HG03095 (cell line): ENCODE data around the gene PLXNA1.

Source experiments
- ATAC-seq: cut with Tn5 transposase; IDR thresholded peaks from one replicate; pipeline ENCODE4 v1.9.1; 2021; ENCODE audit warnings: moderate library complexity; ENCODE audit not compliant: unreplicated experiment

The PLXNA1 gene

GRCh38 chr3:126982471-126983175 is at the start of gene PLXNA1:
TSS of gene PLXNA1 (plus strand) at chr3:126983115. CDS start at chr3:126988594, 5,479 bp downstream.
- peak; percentile 61 for ATAC-seq

- no peak for ATAC-seq
Observed at GRCh38 chr3:126934031-126934531, 48.8 kb upstream of the PLXNA1 start.

- ATAC-seq = no peak
Observed at GRCh38 chr3:126934991-126935390, 47.9 kb upstream of the PLXNA1 start.

DNA sequence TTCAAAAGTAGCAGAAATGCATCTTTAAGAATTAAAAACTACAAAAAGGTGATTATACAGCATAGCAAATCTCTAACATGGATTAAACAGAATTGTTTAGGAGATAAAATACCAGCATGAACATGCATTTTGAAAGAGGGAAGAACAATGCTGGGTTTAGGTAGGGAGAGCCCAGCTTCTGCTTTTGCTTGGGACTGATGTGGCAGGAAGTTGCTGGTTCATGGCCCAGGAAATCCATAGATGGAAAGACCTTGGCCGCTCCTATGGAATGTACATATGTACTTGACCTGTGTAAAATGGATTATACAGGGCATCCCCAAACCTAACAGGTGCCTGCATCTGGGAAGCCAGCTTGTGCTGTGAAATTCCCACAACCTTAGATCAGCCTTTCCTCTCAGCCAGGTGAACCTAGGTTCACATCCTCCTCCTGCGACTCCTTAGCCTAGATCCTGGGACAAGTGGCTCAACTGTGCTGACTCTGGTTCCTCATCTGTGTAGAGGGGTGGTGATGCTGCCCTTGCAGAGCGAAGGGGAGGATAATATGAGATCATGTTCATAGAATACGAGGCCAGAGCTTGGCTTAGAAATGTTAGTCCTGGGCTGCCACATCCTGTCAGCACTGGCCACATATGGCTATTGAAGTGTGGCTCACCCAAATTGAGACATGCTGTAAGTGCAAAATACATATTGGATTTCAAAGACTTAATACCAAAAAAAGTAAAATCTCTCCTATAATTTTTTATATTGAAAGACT is 47.0 kb upstream of the PLXNA1 start:
- no peak for ATAC-seq

DNA sequence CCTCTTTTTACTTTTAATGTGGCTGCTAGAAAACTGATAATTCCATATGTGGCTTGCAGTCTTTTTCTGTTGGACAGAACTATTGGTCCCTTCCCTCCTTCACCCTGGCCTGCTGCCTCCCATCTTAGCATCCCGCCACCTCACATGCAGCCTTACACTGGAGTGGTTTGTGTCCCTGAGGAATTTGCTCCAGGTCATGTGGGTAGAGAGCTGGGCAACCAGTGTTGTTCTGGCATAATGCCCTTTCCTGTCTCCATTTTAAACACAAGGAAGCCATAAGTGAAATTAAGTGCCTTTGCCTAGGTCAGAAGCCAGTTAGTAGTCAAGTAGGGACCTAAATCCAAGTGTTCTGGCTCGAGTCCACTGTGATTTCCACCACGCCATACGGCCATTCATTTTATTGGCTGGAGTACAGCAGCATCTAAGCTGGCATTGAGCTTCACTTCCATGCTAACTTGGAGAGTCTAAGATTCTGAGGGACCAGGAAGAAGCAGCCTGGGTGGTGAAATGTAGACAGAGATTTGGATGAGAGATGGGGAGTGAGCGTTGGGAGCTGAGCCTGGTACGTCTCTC is 46.0 kb upstream of the PLXNA1 start:
- no peak for ATAC-seq

- no peak for ATAC-seq
Observed at GRCh38 chr3:126937533-126937932, 45.4 kb upstream of the PLXNA1 start.

DNA sequence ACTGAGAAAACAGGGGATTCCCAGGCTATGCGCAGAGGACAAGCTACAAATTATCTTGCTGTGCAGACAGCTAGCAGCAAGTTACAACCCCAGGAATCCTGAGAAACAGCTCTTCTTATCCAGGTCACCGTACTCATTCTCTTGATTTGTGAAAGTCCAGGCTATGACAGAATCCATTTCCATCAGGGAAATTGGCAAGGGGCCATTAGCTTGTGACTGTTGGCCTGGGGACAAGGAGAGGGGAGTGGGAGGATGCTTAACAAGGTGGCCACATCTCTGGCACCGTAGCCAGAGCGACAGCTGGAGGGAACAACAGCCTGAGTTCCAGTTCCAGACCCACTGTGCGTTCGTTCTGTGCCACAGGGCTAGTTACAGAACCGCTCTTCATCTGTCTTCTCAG is 44.9 kb upstream of the PLXNA1 start:
- no peak for ATAC-seq

GRCh38 chr3:126938520-126939337 is 44.2 kb upstream of the PLXNA1 start:
- no peak for ATAC-seq

GRCh38 chr3:126939338-126939718 is 43.6 kb upstream of the PLXNA1 start:
- ATAC-seq = no peak

DNA sequence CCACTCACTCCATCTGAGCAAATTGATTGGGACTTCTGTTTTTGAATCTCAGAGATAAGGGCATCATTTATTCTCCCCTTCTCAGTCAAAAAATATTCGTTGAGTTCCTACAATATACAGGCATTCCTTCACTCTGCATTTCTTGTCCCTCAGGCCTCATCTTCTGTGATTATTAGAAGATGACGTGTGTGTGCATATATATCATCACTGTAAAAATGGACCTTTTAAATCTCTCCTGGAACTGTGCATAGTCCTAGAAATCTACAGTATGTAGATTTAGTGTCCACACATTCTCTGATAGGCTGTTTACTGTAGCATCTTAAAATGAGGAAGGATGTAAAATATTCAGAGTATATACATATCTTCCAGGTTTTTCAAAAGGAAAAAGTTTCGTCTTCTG is 43.2 kb upstream of the PLXNA1 start:
- ATAC-seq = no peak

GRCh38 chr3:126941721-126942270 is 41.1 kb upstream of the PLXNA1 start:
- ATAC-seq = no peak

DNA sequence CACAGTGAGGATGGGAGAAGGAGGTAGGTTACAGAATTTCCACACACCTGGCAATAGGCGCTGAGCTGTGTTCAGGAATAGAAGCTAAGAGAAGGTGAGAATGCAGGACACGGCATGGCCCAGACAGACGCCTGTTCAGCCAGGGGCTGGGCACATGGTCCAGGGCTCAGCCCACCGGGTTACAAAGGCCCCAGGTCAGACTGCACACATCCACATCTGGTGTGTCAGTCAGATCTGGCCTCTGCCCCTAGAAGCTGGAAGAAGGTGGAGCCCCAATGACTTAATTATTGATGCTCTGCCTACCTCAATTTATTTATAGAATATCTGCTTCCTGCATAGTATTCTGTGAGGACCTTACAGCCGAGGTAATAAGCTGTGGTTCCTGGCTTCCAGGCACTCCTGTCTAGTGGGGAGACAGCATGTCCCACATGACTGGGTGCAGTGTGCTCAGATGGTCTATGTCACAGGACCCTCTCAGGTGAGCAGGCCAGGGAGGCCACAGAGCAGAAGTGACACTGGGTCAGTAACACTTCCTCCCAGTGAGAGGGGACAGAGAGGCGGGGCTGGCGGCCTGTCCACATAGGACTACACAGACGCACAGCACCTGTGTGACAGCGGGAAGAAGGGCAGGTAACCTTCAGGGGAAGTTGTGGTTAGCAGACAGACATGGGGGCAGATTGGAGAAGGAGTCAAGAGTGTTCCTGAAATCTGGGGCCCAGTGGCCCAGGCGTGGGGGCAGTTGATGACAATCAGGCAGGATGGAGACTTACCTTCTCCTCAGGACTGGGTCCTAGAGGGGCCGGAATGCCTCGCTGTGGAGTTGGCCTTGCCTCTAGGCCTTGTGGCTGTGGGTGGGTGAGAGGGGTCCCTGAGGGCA is 38.6 kb upstream of the PLXNA1 start:
- ATAC-seq = no peak

DNA sequence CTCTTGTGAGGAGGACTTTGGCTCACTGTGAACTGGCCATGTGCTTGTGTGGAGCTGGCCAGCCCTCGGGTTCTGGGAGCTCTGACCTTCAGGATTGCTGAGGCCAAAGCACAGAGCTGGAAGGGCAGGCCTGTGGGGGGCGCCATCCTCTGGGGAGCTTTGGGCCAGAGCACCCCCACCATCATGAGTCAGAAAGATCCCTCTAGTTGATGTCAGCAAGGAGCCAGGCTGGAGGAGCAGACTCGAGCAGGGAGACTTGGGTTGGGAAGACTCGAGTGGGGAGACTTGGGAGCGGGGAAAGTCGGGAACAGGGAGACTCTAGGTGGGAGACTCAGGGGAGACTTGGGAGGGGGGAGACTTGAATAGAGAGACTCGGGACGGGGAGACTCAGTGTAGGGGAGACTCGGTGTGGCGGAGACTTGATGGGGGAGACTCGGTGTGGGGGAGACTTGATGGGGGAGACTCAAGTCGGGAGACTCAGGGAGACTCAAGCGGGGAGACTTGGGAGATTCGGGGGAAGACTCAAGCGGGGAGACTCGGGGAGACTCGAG is 37.7 kb upstream of the PLXNA1 start:
- no peak for ATAC-seq

GRCh38 chr3:126945891-126946290 is 37.0 kb upstream of the PLXNA1 start:
- no peak for ATAC-seq

DNA sequence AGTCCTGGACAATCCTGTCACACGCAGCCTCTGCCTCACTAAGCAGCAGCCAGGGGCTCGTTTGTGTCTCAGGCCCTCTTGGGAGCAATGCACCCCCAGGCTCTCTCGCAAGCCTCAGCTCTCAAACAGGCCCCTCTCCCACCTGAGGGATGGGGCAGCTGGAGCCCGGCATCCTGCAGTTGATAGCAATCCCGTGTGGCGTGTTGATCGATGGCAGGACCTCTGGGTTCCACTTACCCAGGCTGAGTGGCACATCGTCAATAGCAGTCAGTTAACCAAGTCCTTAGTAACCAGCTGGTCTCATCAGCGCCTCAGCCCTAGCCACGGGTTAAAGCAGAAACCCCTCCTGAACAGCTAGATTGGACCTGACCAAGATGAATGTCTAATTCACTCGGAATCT is 36.5 kb upstream of the PLXNA1 start:
- ATAC-seq = no peak

DNA sequence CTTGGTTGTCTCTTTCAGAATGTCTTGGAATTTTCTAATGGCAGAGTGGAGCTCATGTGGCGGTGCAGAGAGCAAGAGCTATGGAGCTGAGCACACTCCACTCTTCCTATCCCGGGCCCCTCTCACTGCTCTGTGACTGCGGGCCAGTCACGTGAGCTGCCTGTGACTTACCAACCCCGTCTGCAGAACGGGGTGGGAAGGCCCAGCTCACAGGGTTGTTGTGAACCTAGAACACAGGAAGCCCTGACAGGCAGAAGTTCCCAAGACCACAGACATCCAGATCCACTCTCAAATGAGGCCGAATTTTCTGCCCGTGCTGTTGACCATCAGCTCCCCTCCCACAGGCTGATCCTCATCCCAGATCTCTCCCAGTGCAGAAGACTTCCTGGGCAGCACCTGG is 35.5 kb upstream of the PLXNA1 start:
- no peak for ATAC-seq

GRCh38 chr3:126948980-126949535 is 33.9 kb upstream of the PLXNA1 start:
- ATAC-seq = no peak

DNA sequence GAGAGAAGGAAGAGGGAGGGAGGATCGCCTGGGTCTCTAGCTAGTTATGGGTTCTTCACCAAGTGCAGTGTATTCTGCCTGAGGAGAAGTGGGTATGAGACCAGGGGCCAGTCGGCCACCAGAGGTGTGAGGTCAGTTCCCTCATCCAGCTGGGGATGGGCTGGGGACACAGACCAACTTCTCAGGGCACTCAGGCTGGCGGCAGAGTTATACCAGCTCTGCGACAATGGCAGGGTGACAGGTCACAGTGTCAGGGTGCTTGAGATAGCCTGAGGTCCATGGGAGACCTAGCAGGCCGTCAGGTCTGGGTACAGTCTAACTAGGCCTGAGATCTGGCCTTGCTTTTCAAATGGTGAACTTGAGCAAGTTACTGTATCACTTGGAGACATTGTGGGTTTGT is 31.4 kb upstream of the PLXNA1 start:
- no peak for ATAC-seq

- no peak for ATAC-seq
Observed at GRCh38 chr3:126952261-126952982, 30.5 kb upstream of the PLXNA1 start.
